Activated T-helper 17 cell treated with anti-CD3 and anti-CD28 coated beads, Interleukin-2, amount 50 U/mL, for 72 hours (primary cell): ENCODE data around the gene QPCTL. TPM values are rescaled to one million over a fixed set of nuclear protein-coding genes. Genes with fewer than 3 reads are reported as not detected.
"Not testable (repeated sequence)": the region's sequence is repeated elsewhere in the genome, so short reads cannot be mapped to it uniquely, and the experiment has no call there.

Experiments used
- ATAC-seq: fragments of 150-1000 bp; cut with Tn5 transposase; replicated peaks from 2 replicates; pipeline ENCODE4 v1.10.0; 2021; ENCODE audit warnings: mild to moderate bottlenecking, moderate library complexity
- H3K27ac Mint-ChIP-seq: one replicate; pipeline ENCODE4 v1.8.0; 2022; ENCODE audit warnings: mixed read lengths
- H3K27me3 Mint-ChIP-seq: one replicate; pipeline ENCODE4 v1.8.0; 2022; ENCODE audit warnings: mixed read lengths
- H3K36me3 Mint-ChIP-seq: one replicate; pipeline ENCODE4 v1.8.0; 2022; ENCODE audit warnings: low read depth, mild to moderate bottlenecking, mixed read lengths
- H3K4me1 Mint-ChIP-seq: one replicate; pipeline ENCODE4 v1.8.0; 2022; ENCODE audit warnings: mixed read lengths
- H3K4me3 Mint-ChIP-seq: one replicate; pipeline ENCODE4 v1.8.0; 2022; ENCODE audit warnings: mild to moderate bottlenecking, mixed read lengths
- H3K9me3 Mint-ChIP-seq: one replicate; pipeline ENCODE4 v1.8.0; 2022; ENCODE audit warnings: mixed read lengths
- total RNA-seq, 2 donors: library from RNA; stranded (reverse); gene quantifications; one replicate each; pipeline ENCODE4 v1.2.3, GENCODE V29; 2022

The QPCTL gene
- total RNA-seq, 2 donors from 2014 or later = 13.6 to 15.5 TPM

GRCh38 chr19:45663800-45664199 is 28.7 kb upstream of the QPCTL start:
- Mint-ChIP-seq H3K4me1 (peaks cover 8% of the 10 kb centered on the region), H3K4me3 (no peak overlapping the region), H3K9me3 (no peaks in the 10 kb centered on the region), H3K36me3 (no peaks in the 10 kb centered on the region), H3K27ac (no peak overlapping the region), H3K27me3 (peaks cover 8% of the 10 kb centered on the region)
- ATAC-seq = no peak

GRCh38 chr19:45664575-45664974 is 27.9 kb upstream of the QPCTL start:
- ATAC-seq = no peak
- H3K27ac Mint-ChIP-seq = no peak overlapping the region
- peaks cover 8% of the 10 kb centered on the region for H3K27me3 Mint-ChIP-seq
- H3K9me3 Mint-ChIP-seq = no peaks in the 10 kb centered on the region
- no peak overlapping the region for H3K4me3 Mint-ChIP-seq
- H3K36me3 Mint-ChIP-seq = no peaks in the 10 kb centered on the region
- H3K4me1 Mint-ChIP-seq = peaks cover 8% of the 10 kb centered on the region

GRCh38 chr19:45667620-45668341 is 24.7 kb upstream of the QPCTL start, which contains the start of gene GIPR:
Gene GIPR, plus strand, starts transcription at chr19:45668221. Its CDS starts 1,300 bp downstream, at chr19:45669521.
- ATAC-seq = peak; percentile 95
- Mint-ChIP-seq H3K36me3 (peaks cover 4% of the 10 kb centered on the region), H3K27me3 (peaks cover 14% of the 10 kb centered on the region), H3K4me3 (peak within 1 kb of the TSS; percentile 95), H3K9me3 (no peaks in the 10 kb centered on the region), H3K27ac (peak within 1 kb of the TSS; percentile 95), H3K4me1 (peaks cover 8% of the 10 kb centered on the region)

- no peak for ATAC-seq
- Mint-ChIP-seq H3K36me3 (peaks cover 6% of the 10 kb centered on the region), H3K4me1 (peaks cover 8% of the 10 kb centered on the region), H3K4me3 (peak overlapping the region; percentile 95), H3K9me3 (no peaks in the 10 kb centered on the region), H3K27me3 (peaks cover 14% of the 10 kb centered on the region), H3K27ac (peak overlapping the region; percentile 95)
These were observed 24.1 kb upstream of the QPCTL start for GRCh38 chr19:45668342-45668871.

GRCh38 chr19:45670670-45671453 is 21.6 kb upstream of the QPCTL start:
- no peaks in the 10 kb centered on the region for H3K9me3 Mint-ChIP-seq
- H3K27ac Mint-ChIP-seq = no peak overlapping the region
- peaks cover 6% of the 10 kb centered on the region for H3K36me3 Mint-ChIP-seq
- peaks cover 14% of the 10 kb centered on the region for H3K27me3 Mint-ChIP-seq
- ATAC-seq = no peak
- peaks cover 8% of the 10 kb centered on the region for H3K4me1 Mint-ChIP-seq
- H3K4me3 Mint-ChIP-seq = peak overlapping the region; percentile 95

GRCh38 chr19:45674946-45675345 is 17.5 kb upstream of the QPCTL start:
- no peak for ATAC-seq
- Mint-ChIP-seq H3K4me1 (peaks cover 4% of the 10 kb centered on the region), H3K27me3 (peaks cover 14% of the 10 kb centered on the region), H3K9me3 (no peaks in the 10 kb centered on the region), H3K27ac (no peak overlapping the region), H3K36me3 (peaks cover 6% of the 10 kb centered on the region), H3K4me3 (no peak overlapping the region)

- peaks cover 3% of the 10 kb centered on the region for H3K27me3 Mint-ChIP-seq
- peak overlapping the region; percentile 76 for H3K4me3 Mint-ChIP-seq
- H3K9me3 Mint-ChIP-seq = no peaks in the 10 kb centered on the region
- no peak overlapping the region for H3K27ac Mint-ChIP-seq
- H3K36me3 Mint-ChIP-seq = peaks cover 6% of the 10 kb centered on the region
- H3K4me1 Mint-ChIP-seq = peaks cover 9% of the 10 kb centered on the region
- peak; percentile 41 for ATAC-seq
These were observed 15.6 kb upstream of the QPCTL start for GRCh38 chr19:45676851-45677263.

GRCh38 chr19:45677351-45678230 is 14.9 kb upstream of the QPCTL start:
- peak overlapping the region; percentile 51 for H3K27ac Mint-ChIP-seq
- H3K4me1 Mint-ChIP-seq = peaks cover 12% of the 10 kb centered on the region
- peak; percentile 72 for ATAC-seq
- H3K4me3 Mint-ChIP-seq = peak overlapping the region; percentile 76
- H3K9me3 Mint-ChIP-seq = no peaks in the 10 kb centered on the region
- peaks cover 2% of the 10 kb centered on the region for H3K27me3 Mint-ChIP-seq
- H3K36me3 Mint-ChIP-seq = peaks cover 3% of the 10 kb centered on the region

- Mint-ChIP-seq H3K4me1 (peaks cover 12% of the 10 kb centered on the region), H3K27ac (peak overlapping the region; percentile 72), H3K27me3 (no peaks in the 10 kb centered on the region), H3K4me3 (peak overlapping the region; percentile 78), H3K9me3 (no peaks in the 10 kb centered on the region), H3K36me3 (peaks cover 37% of the 10 kb centered on the region)
- ATAC-seq = peak; percentile 90
These were observed 11.0 kb upstream of the QPCTL start for GRCh38 chr19:45681391-45682015.

- H3K4me3 Mint-ChIP-seq = peak overlapping the region; percentile 78
- ATAC-seq = no peak
- H3K27me3 Mint-ChIP-seq = no peaks in the 10 kb centered on the region
- H3K36me3 Mint-ChIP-seq = peaks cover 43% of the 10 kb centered on the region
- no peaks in the 10 kb centered on the region for H3K9me3 Mint-ChIP-seq
- no peak overlapping the region for H3K27ac Mint-ChIP-seq
- peaks cover 12% of the 10 kb centered on the region for H3K4me1 Mint-ChIP-seq
These were observed 10.3 kb upstream of the QPCTL start for GRCh38 chr19:45682117-45682516.

GRCh38 chr19:45682908-45683307 is 9.6 kb upstream of the QPCTL start:
- H3K4me1 Mint-ChIP-seq = peaks cover 9% of the 10 kb centered on the region
- no peak overlapping the region for H3K4me3 Mint-ChIP-seq
- H3K27me3 Mint-ChIP-seq = no peaks in the 10 kb centered on the region
- H3K27ac Mint-ChIP-seq = no peak overlapping the region
- no peak for ATAC-seq
- H3K9me3 Mint-ChIP-seq = no peaks in the 10 kb centered on the region
- H3K36me3 Mint-ChIP-seq = peaks cover 51% of the 10 kb centered on the region

- H3K36me3 Mint-ChIP-seq = peaks cover 67% of the 10 kb centered on the region
- not testable (repeated sequence) for H3K27ac Mint-ChIP-seq, ATAC-seq, H3K27me3 Mint-ChIP-seq, H3K4me1 Mint-ChIP-seq, H3K9me3 Mint-ChIP-seq, H3K4me3 Mint-ChIP-seq
These were observed 7.4 kb upstream of the QPCTL start for GRCh38 chr19:45685045-45685444.

GRCh38 chr19:45687599-45687998 is 4.9 kb upstream of the QPCTL start:
- Mint-ChIP-seq H3K4me3 (no peak overlapping the region), H3K9me3 (no peaks in the 10 kb centered on the region), H3K27me3 (no peaks in the 10 kb centered on the region), H3K27ac (no peak overlapping the region), H3K4me1 (peaks cover 5% of the 10 kb centered on the region), H3K36me3 (peaks cover 87% of the 10 kb centered on the region)
- ATAC-seq = no peak
